Epithelial cell of proximal tubule (primary cell): ENCODE data around the gene CLN6. TPM values are rescaled to one million over a fixed set of nuclear protein-coding genes. Genes with fewer than 3 reads are reported as not detected.

ENCODE experiments used
- DNase-seq: peaks from one replicate; pipeline ENCODE4 v3.0.0-alpha.2; 2011; ENCODE audit warnings: low read depth
- H3K4me3 ChIP-seq: 2 replicates; pipeline ENCODE4 v1.5.1; 2011; ENCODE audit warnings: low read depth, mild to moderate bottlenecking, low read length
- total RNA-seq: library from RNA; depleted of rRNA; stranded (reverse); fragments of >200 nt; gene quantifications from 2 replicates; pipeline ENCODE4 v1.2.3, GENCODE V29; 2015
- TF ChIP-seq, protein P1 (sequence below): conservative IDR thresholded peaks from 2 replicates; pipeline ENCODE4 v1.5.1; 2012; ENCODE audit warnings: low read depth, mild to moderate bottlenecking, low read length

The CLN6 gene
- total RNA-seq, 1 donor from 2014 or later = 14.9 TPM

DNA sequence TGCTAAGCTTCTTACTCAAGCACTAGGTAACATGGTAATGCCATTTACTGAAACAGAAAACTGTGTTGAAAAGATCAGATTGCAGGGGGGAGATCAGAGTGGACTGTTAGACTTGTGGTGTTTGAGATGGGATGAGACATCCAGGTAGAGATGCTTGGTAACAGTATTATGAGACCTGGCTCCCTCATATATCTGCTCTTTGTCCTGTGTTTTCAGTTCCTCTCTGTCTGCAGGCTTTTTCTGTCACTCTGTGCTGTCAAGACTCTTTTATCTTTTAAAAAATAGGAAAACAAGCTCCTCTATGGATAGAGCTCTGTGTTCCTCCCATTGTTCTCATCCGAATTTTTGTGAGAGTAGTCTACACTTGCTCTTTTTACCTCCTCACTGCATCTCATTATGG, 72.5 kb downstream of the CLN6 start:
- no peak for DNase-seq
- TF ChIP-seq, protein P1, sequence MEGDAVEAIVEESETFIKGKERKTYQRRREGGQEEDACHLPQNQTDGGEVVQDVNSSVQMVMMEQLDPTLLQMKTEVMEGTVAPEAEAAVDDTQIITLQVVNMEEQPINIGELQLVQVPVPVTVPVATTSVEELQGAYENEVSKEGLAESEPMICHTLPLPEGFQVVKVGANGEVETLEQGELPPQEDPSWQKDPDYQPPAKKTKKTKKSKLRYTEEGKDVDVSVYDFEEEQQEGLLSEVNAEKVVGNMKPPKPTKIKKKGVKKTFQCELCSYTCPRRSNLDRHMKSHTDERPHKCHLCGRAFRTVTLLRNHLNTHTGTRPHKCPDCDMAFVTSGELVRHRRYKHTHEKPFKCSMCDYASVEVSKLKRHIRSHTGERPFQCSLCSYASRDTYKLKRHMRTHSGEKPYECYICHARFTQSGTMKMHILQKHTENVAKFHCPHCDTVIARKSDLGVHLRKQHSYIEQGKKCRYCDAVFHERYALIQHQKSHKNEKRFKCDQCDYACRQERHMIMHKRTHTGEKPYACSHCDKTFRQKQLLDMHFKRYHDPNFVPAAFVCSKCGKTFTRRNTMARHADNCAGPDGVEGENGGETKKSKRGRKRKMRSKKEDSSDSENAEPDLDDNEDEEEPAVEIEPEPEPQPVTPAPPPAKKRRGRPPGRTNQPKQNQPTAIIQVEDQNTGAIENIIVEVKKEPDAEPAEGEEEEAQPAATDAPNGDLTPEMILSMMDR = no peak

More for the DNA sequence above, 72.5 kb downstream of the CLN6 start:
- no peak overlapping the region for H3K4me3 ChIP-seq

Other genes starting within 250 kb of the CLN6 start
- gene PIAS1, start 175.4 kb downstream of the CLN6 start, total RNA-seq = 10.4 and 12.0 TPM in 2 replicates
- 2.0 and 3.8 TPM in 2 replicates for gene CALML4, start 24.4 kb downstream of the CLN6 start, total RNA-seq
- 19.9 and 20.2 TPM in 2 replicates for gene FEM1B, start 48.0 kb upstream of the CLN6 start, total RNA-seq
- gene ITGA11, start 202.4 kb upstream of the CLN6 start, total RNA-seq = 0.36 and 1.6 TPM in 2 replicates